ENCODE data around the gene MGRN1.

DNA sequence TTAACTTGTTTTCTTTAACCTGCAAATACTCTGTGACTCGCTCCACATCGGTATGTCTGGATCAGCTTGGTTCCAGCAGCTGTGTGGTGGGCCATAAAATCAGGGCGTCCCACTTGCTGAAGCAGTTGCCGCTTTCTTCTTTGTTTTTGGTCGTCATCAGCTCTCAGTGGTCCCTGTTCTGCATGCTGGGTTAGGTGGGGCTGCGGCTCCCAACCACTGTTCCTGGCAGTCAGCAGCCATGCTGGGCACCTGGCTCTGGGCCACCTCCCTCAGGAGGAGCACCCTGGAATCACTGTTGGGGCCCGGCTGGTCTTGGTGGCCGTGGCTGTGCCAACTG, 23.0 kb downstream of the MGRN1 start:
- TF ChIP-seq EZH2 (IDR thresholded peaks at IDR 0.05; ENCODE audit: borderline replicate concordance) = no peak
- TF ChIP-seq, protein P1, sequence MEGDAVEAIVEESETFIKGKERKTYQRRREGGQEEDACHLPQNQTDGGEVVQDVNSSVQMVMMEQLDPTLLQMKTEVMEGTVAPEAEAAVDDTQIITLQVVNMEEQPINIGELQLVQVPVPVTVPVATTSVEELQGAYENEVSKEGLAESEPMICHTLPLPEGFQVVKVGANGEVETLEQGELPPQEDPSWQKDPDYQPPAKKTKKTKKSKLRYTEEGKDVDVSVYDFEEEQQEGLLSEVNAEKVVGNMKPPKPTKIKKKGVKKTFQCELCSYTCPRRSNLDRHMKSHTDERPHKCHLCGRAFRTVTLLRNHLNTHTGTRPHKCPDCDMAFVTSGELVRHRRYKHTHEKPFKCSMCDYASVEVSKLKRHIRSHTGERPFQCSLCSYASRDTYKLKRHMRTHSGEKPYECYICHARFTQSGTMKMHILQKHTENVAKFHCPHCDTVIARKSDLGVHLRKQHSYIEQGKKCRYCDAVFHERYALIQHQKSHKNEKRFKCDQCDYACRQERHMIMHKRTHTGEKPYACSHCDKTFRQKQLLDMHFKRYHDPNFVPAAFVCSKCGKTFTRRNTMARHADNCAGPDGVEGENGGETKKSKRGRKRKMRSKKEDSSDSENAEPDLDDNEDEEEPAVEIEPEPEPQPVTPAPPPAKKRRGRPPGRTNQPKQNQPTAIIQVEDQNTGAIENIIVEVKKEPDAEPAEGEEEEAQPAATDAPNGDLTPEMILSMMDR (IDR thresholded peaks at IDR 0.05; ENCODE audit: poor library complexity) = no peak

Measured in hepatocyte (in vitro differentiated cells).